ENCODE data around the gene TP53BP1.
"Not testable (repeated sequence)": the region's sequence is repeated elsewhere in the genome, so short reads cannot be mapped to it uniquely, and the experiment has no call there.

Gene TP53BP1, protein sequence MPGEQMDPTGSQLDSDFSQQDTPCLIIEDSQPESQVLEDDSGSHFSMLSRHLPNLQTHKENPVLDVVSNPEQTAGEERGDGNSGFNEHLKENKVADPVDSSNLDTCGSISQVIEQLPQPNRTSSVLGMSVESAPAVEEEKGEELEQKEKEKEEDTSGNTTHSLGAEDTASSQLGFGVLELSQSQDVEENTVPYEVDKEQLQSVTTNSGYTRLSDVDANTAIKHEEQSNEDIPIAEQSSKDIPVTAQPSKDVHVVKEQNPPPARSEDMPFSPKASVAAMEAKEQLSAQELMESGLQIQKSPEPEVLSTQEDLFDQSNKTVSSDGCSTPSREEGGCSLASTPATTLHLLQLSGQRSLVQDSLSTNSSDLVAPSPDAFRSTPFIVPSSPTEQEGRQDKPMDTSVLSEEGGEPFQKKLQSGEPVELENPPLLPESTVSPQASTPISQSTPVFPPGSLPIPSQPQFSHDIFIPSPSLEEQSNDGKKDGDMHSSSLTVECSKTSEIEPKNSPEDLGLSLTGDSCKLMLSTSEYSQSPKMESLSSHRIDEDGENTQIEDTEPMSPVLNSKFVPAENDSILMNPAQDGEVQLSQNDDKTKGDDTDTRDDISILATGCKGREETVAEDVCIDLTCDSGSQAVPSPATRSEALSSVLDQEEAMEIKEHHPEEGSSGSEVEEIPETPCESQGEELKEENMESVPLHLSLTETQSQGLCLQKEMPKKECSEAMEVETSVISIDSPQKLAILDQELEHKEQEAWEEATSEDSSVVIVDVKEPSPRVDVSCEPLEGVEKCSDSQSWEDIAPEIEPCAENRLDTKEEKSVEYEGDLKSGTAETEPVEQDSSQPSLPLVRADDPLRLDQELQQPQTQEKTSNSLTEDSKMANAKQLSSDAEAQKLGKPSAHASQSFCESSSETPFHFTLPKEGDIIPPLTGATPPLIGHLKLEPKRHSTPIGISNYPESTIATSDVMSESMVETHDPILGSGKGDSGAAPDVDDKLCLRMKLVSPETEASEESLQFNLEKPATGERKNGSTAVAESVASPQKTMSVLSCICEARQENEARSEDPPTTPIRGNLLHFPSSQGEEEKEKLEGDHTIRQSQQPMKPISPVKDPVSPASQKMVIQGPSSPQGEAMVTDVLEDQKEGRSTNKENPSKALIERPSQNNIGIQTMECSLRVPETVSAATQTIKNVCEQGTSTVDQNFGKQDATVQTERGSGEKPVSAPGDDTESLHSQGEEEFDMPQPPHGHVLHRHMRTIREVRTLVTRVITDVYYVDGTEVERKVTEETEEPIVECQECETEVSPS (N-terminal part only)

DNA sequence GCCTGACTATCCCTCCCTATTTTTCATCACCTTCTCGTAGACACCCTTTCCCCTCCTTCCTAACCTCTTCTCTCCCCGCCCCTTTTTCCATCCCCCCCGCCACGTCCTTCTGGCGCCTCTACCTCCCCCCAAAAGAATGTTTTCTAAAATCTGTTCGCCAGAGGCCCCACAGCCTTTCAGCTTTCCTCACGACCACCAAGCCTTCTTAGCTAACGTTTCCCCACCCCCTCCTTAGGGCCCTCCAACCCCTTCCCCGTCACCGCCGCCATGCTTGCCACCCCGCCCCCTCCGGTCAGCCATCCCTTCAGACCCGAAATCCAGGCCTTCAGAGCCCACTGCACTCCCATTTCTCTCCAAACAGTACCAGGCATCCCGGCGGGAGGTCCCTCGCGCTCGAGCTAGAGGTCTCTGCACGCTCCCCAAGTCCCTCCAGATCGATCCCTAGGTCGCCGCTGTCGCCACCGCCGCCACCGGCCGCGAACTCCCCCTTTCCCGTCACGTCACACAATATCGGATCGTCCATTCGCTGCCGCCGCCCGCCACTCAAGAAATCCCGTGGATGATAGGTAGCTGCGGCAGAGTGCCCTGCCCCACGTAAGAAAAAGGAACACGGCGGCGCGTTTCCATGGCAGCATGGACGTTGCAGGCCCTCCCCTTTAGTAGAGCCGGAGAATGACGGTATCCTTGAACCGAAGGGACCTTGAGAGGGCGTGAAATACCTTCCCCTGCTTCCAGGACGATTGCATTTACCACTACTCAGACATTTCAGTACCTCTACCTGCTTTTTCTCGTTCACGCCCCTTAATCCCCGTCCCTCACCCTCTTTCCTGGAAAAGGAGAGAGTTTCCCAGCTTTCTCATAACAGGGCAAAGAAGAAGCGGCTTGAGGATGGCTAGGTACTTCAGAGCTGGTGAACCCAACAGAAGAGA lies at the start of gene TP53BP1:
Gene TP53BP1 (minus strand): TSS at position 484 of the 929 bp plus-strand sequence. CDS start 113 bp downstream, at position 371.
- DNase-seq (ENCODE audit: low read depth in 4 of 4, low spot score in 1 of 4), result peak; percentile 80 to 97 (median 91)

DNA sequence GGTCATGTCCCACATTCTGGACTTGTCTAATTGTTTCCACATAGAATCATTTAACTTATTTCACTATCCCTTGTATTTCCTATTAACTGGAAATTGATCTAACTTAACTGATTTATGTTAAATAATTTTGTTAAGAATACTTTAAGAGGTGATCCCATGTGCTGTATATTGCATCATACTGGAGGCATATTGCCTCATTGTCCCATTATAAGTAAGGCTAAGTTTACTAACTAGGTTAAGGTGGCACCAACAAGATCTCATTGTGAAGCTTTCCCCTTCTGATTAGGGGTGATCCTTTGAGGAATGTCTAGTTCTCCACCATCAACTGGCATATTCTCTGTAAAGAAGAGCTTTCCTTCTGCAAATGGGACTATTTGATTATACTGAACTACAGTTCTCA lies 48.8 kb upstream of the TP53BP1 start:
- DNase-seq (ENCODE audit: low read depth in 4 of 4, low spot score in 1 of 4), result no peak

DNA sequence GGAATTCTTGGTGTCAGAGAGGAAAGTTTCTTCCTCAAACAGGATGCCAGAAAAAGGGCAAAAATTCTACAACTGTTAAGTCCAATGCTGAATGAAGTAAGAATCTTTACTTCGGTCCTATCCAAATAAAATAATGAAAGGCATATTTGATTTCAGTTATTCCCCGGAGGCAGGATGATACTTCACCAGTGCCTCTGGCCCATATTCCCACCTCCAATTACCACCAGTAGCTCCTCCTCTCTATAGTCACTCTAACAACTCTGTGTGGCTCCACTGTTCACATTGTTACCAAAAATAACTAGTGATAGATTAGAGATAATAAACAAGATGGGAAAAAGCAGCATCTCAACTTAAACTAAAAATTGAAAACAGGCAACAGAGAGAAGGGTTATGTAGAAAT lies 45.1 kb upstream of the TP53BP1 start:
- DNase-seq (ENCODE audit: low read depth in 4 of 4, low spot score in 1 of 4), result no peak

- DNase-seq (ENCODE audit: low read depth in 4 of 4, low spot score in 1 of 4), result no peak
Observed at GRCh38 chr15:43534897-43535296, 41.9 kb upstream of the TP53BP1 start.

DNA sequence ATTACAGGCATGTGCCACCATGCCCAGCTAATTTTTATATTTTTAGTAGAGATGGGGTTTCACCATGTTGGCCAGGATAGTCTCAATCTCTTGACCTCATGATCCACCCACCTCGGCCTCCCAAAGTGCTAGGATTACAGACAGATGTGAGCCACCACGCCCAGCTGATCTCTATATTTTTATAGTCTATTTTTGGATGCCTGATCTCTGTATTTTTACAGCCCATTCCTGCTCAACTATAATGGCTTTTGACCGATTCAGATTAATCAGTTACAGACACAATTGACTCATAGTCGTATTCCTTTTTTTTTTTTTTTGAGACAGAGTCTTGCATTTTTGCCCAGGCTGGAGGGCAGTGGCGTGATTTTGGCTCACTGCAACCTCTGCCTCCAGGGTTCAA lies 39.9 kb upstream of the TP53BP1 start:
- DNase-seq (ENCODE audit: low read depth in 4 of 4, low spot score in 1 of 4), result not testable (repeated sequence)

DNA sequence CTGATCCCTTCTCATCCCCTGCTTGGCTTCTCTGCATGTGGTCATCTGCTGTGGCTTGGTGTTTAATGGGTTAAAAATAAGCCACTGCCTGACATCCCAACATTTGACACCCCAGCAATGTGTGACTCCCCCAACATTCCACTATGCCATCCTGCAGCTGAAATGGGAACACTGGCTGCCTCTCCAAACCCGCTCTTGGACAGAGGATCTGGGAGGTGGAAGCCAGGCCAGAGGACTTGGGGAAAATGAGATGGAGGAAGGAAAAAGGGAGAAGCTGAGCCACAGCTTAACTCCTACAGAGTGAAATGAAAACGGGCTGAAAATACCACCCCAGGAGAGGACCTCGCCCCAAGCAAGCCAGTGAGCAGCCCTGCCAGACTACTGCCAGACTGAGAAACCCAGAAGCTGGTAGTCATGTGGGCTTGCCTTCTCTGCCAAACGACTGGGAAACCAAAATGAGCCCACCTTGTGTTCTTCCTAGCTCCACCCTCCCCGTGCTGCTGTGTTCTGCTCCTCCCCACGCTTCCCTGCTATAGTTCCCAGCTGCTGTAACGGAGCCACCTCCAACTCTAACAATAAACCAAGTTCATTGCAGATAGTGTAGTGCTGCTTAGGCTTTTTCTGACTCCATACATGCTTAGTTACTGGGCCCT lies 38.2 kb upstream of the TP53BP1 start:
- no peak for DNase-seq (ENCODE audit: low read depth in 4 of 4, low spot score in 1 of 4)

DNA sequence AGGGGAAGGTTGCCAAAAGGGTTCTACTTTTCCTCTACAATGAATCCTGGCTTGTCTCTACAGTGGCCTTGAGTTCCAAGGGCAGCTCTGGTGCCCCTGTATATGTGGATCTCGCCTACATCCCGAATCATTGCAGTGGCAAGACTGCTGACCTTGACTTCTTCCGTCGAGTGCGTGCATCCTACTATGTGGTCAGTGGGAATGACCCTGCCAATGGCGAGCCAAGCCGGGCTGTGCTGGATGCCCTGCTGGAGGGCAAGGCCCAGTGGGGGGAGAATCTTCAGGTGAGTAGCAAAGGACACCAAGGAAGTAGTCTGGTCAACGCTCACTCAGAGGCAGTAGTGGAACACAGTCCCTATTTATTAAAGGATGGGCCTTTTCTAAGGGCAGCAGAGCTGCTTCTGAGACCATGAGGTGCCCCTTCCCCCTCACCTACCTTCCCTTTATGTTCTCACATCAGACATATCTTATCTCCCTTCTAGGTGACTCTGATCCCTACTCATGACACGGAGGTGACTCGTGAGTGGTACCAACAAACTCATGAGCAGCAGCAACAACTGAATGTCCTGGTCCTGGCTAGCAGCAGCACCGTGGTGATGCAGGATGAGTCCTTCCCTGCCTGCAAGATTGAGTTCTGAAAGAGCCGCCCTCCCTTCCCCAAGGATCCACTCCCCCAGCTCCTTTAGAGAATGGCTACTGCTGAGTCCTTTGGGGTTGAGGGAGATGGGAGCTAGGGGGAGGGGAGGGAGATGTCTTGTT lies 36.8 kb upstream of the TP53BP1 start:
- DNase-seq (ENCODE audit: low read depth in 4 of 4, low spot score in 1 of 4), result no peak

GRCh38 chr15:43529141-43529540 lies 36.2 kb upstream of the TP53BP1 start:
- DNase-seq (ENCODE audit: low read depth in 4 of 4, low spot score in 1 of 4), result no peak

DNA sequence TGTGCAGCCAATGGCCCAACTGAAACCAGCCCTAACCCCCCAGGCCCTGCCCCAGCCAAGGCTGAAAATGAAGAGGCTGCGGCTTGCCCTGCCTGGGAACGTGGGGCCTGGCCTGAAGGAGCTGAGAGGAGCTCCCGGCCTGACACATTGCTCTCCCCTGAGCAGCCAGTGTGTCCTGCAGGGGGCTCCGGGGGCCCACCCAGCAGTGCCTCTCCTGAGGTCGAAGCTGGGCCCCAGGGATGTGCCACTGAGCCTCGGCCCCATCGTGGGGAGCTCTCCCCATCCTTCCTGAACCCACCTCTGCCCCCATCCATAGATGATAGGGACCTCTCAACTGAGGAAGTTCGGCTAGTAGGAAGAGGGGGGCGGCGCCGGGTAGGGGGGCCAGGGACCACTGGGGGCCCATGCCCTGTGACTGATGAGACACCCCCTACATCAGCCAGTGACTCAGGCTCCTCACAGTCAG lies 35.6 kb upstream of the TP53BP1 start:
- DNase-seq (ENCODE audit: low read depth in 4 of 4, low spot score in 1 of 4), result no peak

DNA sequence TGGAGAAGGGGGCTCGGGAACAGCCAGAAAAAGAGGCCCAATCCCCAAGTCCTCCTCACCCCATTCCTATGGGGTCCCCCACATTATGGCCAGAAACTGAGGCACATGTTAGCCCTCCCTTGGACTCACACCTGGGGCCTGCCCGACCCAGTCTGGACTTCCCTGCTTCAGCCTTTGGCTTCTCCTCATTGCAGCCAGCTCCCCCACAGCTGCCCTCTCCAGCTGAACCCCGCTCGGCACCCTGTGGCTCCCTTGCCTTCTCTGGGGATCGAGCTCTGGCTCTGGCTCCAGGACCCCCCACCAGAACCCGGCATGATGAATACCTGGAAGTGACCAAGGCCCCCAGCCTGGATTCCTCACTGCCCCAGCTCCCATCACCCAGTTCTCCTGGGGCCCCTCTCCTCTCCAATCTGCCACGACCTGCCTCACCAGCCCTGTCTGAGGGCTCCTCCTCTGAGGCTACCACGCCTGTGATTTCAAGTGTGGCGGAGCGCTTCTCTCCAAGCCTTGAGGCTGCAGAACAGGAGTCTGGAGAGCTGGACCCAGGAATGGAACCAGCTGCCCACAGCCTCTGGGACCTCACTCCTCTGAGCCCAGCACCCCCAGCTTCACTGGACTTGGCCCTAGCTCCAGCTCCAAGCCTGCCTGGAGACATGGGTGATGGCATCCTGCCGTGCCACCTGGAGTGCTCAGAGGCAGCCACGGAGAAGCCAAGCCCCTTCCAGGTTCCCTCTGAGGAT lies 35.0 kb upstream of the TP53BP1 start:
- DNase-seq (ENCODE audit: low read depth in 4 of 4, low spot score in 1 of 4), result no peak

- no peak for DNase-seq (ENCODE audit: low read depth in 4 of 4, low spot score in 1 of 4)
Observed at GRCh38 chr15:43527016-43527801, 34.3 kb upstream of the TP53BP1 start.

GRCh38 chr15:43526261-43526930 lies 33.4 kb upstream of the TP53BP1 start:
- no peak for DNase-seq (ENCODE audit: low read depth in 4 of 4, low spot score in 1 of 4)

- no peak for DNase-seq (ENCODE audit: low read depth in 4 of 4, low spot score in 1 of 4)
Observed at GRCh38 chr15:43525131-43525530, 32.2 kb upstream of the TP53BP1 start.

DNA sequence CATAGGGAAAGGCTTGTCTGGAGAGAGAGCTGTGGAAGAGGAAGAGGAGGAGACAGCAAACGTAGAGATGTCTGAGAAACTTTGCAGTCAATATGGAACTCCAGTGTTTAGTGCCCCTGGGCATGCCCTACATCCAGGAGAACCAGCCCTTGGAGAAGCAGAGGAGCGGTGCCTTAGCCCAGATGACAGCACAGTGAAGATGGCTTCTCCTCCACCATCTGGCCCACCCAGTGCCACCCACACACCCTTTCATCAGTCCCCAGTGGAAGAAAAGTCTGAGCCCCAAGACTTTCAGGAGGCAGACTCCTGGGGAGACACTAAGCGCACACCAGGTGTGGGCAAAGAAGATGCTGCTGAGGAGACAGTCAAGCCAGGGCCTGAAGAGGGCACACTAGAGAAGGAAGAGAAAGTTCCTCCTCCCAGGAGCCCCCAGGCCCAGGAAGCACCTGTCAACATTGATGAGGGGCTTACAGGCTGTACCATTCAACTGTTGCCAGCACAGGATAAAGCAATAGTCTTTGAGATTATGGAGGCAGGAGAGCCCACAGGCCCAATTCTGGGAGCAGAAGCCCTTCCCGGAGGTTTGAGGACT lies 31.4 kb upstream of the TP53BP1 start:
- no peak for DNase-seq (ENCODE audit: low read depth in 4 of 4, low spot score in 1 of 4)

DNA sequence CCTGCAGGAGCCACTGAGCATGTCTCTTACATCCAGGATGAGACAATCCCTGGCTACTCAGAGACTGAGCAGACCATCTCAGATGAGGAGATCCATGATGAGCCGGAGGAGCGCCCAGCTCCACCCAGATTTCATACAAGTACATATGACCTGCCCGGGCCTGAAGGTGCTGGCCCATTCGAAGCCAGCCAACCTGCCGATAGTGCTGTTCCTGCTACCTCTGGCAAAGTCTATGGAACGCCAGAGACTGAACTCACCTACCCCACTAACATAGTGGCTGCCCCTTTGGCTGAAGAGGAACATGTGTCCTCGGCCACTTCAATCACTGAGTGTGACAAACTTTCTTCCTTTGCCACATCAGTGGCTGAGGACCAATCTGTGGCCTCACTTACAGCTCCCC lies 30.7 kb upstream of the TP53BP1 start:
- no peak for DNase-seq (ENCODE audit: low read depth in 4 of 4, low spot score in 1 of 4)

GRCh38 chr15:43522247-43522646 lies 29.3 kb upstream of the TP53BP1 start:
- no peak for DNase-seq (ENCODE audit: low read depth in 4 of 4, low spot score in 1 of 4)
